Keratinocyte (primary cell): ENCODE results near the gene DNMT3A. TPM values are rescaled to one million over a fixed set of nuclear protein-coding genes. Genes with fewer than 3 reads are reported as not detected.
A peak's percentile ranks its signal among the peaks of the same experiment; 100 is the strongest.

Experiments used
- DNase-seq: peaks from one replicate; pipeline ENCODE4 v3.0.0-alpha.2; 2011; ENCODE audit warnings: low read depth, missing footprints, low spot score
- FAIRE-seq: peaks from 2 replicates; lab custom pipeline; 2011; peaks lifted over from hg19 to GRCh38; lab: Jason Lieb, UNC
- H2AFZ ChIP-seq: 2 replicates; pipeline ENCODE4 v1.6.0; 2012; ENCODE audit warnings: low read length, control low read depth, inconsistent platforms; ENCODE audit not compliant: control insufficient read depth
- H3K27ac ChIP-seq: 2 replicates; pipeline ENCODE4 v1.5.1; 2011; ENCODE audit warnings: low read length; ENCODE audit not compliant: control insufficient read depth, insufficient read depth
- H3K27me3 ChIP-seq: 3 replicates; pipeline ENCODE4 v1.6.0; 2011; ENCODE audit warnings: low read length; ENCODE audit not compliant: control insufficient read depth, insufficient read depth; ENCODE audit errors: extremely low read depth
- H3K36me3 ChIP-seq, 2 experiments: 2 replicates in 1 of 2; 3 replicates in 1 of 2; pipeline ENCODE4 v1.5.1; 2011; ENCODE audit warnings: low read length in 2 of 2, mild to moderate bottlenecking in 1 of 2; ENCODE audit not compliant: control insufficient read depth in 2 of 2, insufficient read depth in 2 of 2; ENCODE audit errors: extremely low read depth in 1 of 2
- H3K4me1 ChIP-seq: 3 replicates; pipeline ENCODE4 v1.5.1; 2011; ENCODE audit warnings: low read length; ENCODE audit not compliant: control insufficient read depth, insufficient read depth; ENCODE audit errors: extremely low read depth
- H3K4me2 ChIP-seq: 3 replicates; pipeline ENCODE4 v1.6.0; 2011; ENCODE audit warnings: low read depth, low read length; ENCODE audit not compliant: control insufficient read depth, insufficient read depth; ENCODE audit errors: extremely low read depth
- H3K4me3 ChIP-seq, 3 experiments: fragments of 200-600 bp in 1 of 3; sonication (generic) in 1 of 3; 2 replicates in 2 of 3; 3 replicates in 1 of 3; pipeline ENCODE4 v1.5.1; 2011 to 2016; ENCODE audit warnings: low read length in 3 of 3, mild to moderate bottlenecking in 3 of 3, control low read depth in 2 of 3, inconsistent platforms in 1 of 3, low read depth in 1 of 3, mixed read lengths in 1 of 3, mixed run types in 1 of 3, moderate library complexity in 1 of 3; ENCODE audit not compliant: control insufficient read depth in 2 of 3, insufficient read depth in 2 of 3; ENCODE audit errors: extremely low read depth in 1 of 3
- H3K79me2 ChIP-seq: 2 replicates; pipeline ENCODE4 v1.6.0; 2012; ENCODE audit warnings: low read length; ENCODE audit not compliant: control insufficient read depth, insufficient read depth
- H3K9ac ChIP-seq: 3 replicates; pipeline ENCODE4 v1.6.0; 2011; ENCODE audit warnings: low read length; ENCODE audit not compliant: control insufficient read depth, insufficient read depth; ENCODE audit errors: extremely low read depth
- H3K9me1 ChIP-seq: 3 replicates; pipeline ENCODE4 v1.6.0; 2011; ENCODE audit warnings: low read length; ENCODE audit not compliant: control insufficient read depth, insufficient read depth; ENCODE audit errors: extremely low read depth
- H3K9me3 ChIP-seq: 2 replicates; pipeline ENCODE4 v1.5.1; 2012; ENCODE audit warnings: low read depth, low read length; ENCODE audit not compliant: control insufficient read depth
- H4K20me1 ChIP-seq: 3 replicates; pipeline ENCODE4 v1.6.0; 2011; ENCODE audit warnings: low read length; ENCODE audit not compliant: control insufficient read depth, insufficient read depth; ENCODE audit errors: extremely low read depth
- CTCF ChIP-seq, 3 experiments: IDR thresholded peaks in 1 of 3; conservative IDR thresholded peaks in 1 of 3; optimal IDR thresholded peaks in 1 of 3; 2 replicates in 2 of 3; 3 replicates in 1 of 3; pipeline versions ENCODE3 to v1.5.1; 2011; ENCODE audit warnings: low read length in 3 of 3, mild to moderate bottlenecking in 3 of 3, moderate library complexity in 2 of 3, control low read depth in 1 of 3, inconsistent platforms in 1 of 3; ENCODE audit not compliant: insufficient read depth in 2 of 3; ENCODE audit errors: extremely low read depth in 1 of 3
- EZH2 ChIP-seq: IDR thresholded peaks from one replicate; pipeline ENCODE4 v1.6.1; 2012; ENCODE audit warnings: inconsistent platforms, mild to moderate bottlenecking, low read length, moderate library complexity
- dilution Hi-C: fragments of 300-500 bp; cut with MboI; formaldehyde crosslinking; loops from one replicate; pipeline ENCODE4 v1.7.0; 2020; ENCODE audit warnings: low sequenced_read_pairs; ENCODE audit not compliant: extremely low pct_ligation_motif_present
- polyA plus RNA-seq, 5 experiments: library from polyadenylated mRNA; depleted of rRNA in 3 of 5; stranded (reverse) in 3 of 5; stranded (forward) in 1 of 5; unstranded in 1 of 5; fragments of >200 nt; gene quantifications; 1 replicate in 1 of 5; 2 replicates in 3 of 5; 3 replicates in 1 of 5; pipeline versions ENCODE4 v1.2.1 to v1.2.3, GENCODE V29; 2011 to 2012; ENCODE audit warnings: missing spikeins in 2 of 5, low read depth in 1 of 5, low replicate concordance in 1 of 5

The DNMT3A gene
- polyA plus RNA-seq, 1 donor (not counting 4 experiments of a cell fraction or from before 2014, with no cell fraction given) = 1.5 TPM

- Histone ChIP-seq H2AFZ (no peak overlapping the region), H4K20me1 (peaks cover 15% of the 10 kb centered on the region), H3K27ac (no peak overlapping the region), H3K79me2 (no peaks in the 10 kb centered on the region), H3K9me1 (no peaks in the 10 kb centered on the region), H3K4me3 (no peak overlapping the region), H3K27me3 (peaks cover 18% of the 10 kb centered on the region), H3K36me3 (peaks cover 2 to 3% of the 10 kb centered on the region in 2 experiments), H3K9me3 (no peaks in the 10 kb centered on the region), H3K9ac (no peak overlapping the region), H3K4me2 (no peak overlapping the region), H3K4me1 (peaks cover 37% of the 10 kb centered on the region)
- TF ChIP-seq EZH2 (no peak), CTCF (optimal IDR thresholded peaks at IDR 0.05 in 1 of 3, IDR thresholded peaks at IDR 0.05 in 1 of 3, conservative IDR thresholded peaks at IDR 0.05 in 1 of 3; ENCODE audit: extremely low read depth in 1 of 3, insufficient read depth in 2 of 3, low read length in 3 of 3) (no peak)
- dilution Hi-C loops = no loop called here
- DNase-seq (no peak), FAIRE-seq (peak; percentile 53)
These were observed 34.9 kb downstream of the DNMT3A start for GRCh38 chr2:25306777-25307368.

GRCh38 chr2:25305775-25306174, 36.0 kb downstream of the DNMT3A start:
- Histone ChIP-seq H3K27me3 (peaks cover 18% of the 10 kb centered on the region), H3K9me1 (no peaks in the 10 kb centered on the region), H3K9ac (no peak overlapping the region), H2AFZ (no peak overlapping the region), H3K79me2 (no peaks in the 10 kb centered on the region), H3K4me1 (peaks cover 39% of the 10 kb centered on the region), H3K9me3 (no peaks in the 10 kb centered on the region), H4K20me1 (peaks cover 18% of the 10 kb centered on the region), H3K4me2 (no peak overlapping the region), H3K4me3 (no peak overlapping the region), H3K36me3 (peaks cover 2 to 3% of the 10 kb centered on the region in 2 experiments), H3K27ac (no peak overlapping the region)
- dilution Hi-C loops = no loop called here
- FAIRE-seq = no peak
- DNase-seq = no peak
- TF ChIP-seq CTCF (optimal IDR thresholded peaks at IDR 0.05 in 1 of 3, IDR thresholded peaks at IDR 0.05 in 1 of 3, conservative IDR thresholded peaks at IDR 0.05 in 1 of 3; ENCODE audit: extremely low read depth in 1 of 3, insufficient read depth in 2 of 3, low read length in 3 of 3) (no peak), EZH2 (no peak)
